GM23338 (cell line): ENCODE data around the gene ALDH2.

Experiments used
- EZH2 ChIP-seq: fragments of 200-600 bp; sonication (generic); IDR thresholded peaks from one replicate; pipeline ENCODE4 v1.8.0; 2017; ENCODE audit warnings: antibody characterized with exemption, mild to moderate bottlenecking, low read depth; ENCODE audit not compliant: unreplicated experiment
- POLR2AphosphoS5 ChIP-seq: IDR thresholded peaks from 2 replicates; pipeline ENCODE4 v1.6.1; 2016; ENCODE audit warnings: antibody characterized with exemption, low read depth
- TF ChIP-seq, protein P1 (sequence below), 2 experiments: fragments of 200-600 bp in 1 of 2; sonication (generic) in 1 of 2; conservative IDR thresholded peaks; 2 replicates each; pipeline versions ENCODE4 v1.5.1 to v1.6.1; 2016 to 2017; ENCODE audit warnings: antibody characterized with exemption in 2 of 2, low read depth in 2 of 2, mild to moderate bottlenecking in 2 of 2, moderate library complexity in 1 of 2
- TF ChIP-seq, protein P2 (sequence below): IDR thresholded peaks from one replicate; pipeline ENCODE4 v1.6.1; 2018; ENCODE audit warnings: antibody characterized with exemption; ENCODE audit not compliant: unreplicated experiment

DNA sequence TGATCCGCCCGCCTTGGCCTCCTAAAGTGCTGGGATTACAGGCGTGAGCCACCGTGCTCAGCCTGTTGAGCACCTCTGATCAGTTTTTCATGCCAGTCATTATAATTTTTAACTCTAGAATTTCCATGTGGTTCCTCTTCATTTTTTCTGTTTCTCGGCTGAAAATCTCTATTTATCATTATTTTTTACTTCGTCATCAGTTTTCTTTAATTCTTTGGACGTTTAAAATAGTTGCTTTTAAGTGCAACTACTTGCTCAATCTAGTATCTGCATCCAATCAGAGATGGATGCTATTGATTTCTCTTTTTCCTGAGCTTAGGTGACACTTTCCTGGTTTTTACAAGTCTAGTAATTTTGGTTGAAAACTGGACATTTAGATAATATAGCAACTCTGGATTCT lies 92.0 kb downstream of the ALDH2 start:
- TF ChIP-seq, protein P1, sequence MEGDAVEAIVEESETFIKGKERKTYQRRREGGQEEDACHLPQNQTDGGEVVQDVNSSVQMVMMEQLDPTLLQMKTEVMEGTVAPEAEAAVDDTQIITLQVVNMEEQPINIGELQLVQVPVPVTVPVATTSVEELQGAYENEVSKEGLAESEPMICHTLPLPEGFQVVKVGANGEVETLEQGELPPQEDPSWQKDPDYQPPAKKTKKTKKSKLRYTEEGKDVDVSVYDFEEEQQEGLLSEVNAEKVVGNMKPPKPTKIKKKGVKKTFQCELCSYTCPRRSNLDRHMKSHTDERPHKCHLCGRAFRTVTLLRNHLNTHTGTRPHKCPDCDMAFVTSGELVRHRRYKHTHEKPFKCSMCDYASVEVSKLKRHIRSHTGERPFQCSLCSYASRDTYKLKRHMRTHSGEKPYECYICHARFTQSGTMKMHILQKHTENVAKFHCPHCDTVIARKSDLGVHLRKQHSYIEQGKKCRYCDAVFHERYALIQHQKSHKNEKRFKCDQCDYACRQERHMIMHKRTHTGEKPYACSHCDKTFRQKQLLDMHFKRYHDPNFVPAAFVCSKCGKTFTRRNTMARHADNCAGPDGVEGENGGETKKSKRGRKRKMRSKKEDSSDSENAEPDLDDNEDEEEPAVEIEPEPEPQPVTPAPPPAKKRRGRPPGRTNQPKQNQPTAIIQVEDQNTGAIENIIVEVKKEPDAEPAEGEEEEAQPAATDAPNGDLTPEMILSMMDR (conservative IDR thresholded peaks at IDR 0.05; ENCODE audit: low read depth in 2 of 2), result no peak
- TF ChIP-seq POLR2AphosphoS5 (no peak), EZH2 (no peak)
- TF ChIP-seq, protein P2, sequence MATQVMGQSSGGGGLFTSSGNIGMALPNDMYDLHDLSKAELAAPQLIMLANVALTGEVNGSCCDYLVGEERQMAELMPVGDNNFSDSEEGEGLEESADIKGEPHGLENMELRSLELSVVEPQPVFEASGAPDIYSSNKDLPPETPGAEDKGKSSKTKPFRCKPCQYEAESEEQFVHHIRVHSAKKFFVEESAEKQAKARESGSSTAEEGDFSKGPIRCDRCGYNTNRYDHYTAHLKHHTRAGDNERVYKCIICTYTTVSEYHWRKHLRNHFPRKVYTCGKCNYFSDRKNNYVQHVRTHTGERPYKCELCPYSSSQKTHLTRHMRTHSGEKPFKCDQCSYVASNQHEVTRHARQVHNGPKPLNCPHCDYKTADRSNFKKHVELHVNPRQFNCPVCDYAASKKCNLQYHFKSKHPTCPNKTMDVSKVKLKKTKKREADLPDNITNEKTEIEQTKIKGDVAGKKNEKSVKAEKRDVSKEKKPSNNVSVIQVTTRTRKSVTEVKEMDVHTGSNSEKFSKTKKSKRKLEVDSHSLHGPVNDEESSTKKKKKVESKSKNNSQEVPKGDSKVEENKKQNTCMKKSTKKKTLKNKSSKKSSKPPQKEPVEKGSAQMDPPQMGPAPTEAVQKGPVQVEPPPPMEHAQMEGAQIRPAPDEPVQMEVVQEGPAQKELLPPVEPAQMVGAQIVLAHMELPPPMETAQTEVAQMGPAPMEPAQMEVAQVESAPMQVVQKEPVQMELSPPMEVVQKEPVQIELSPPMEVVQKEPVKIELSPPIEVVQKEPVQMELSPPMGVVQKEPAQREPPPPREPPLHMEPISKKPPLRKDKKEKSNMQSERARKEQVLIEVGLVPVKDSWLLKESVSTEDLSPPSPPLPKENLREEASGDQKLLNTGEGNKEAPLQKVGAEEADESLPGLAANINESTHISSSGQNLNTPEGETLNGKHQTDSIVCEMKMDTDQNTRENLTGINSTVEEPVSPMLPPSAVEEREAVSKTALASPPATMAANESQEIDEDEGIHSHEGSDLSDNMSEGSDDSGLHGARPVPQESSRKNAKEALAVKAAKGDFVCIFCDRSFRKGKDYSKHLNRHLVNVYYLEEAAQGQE, result no peak
